ENCODE measurements around the gene CDK5R2. TPM values are rescaled to one million over a fixed set of nuclear protein-coding genes. Genes with fewer than 3 reads are reported as not detected.
A peak's percentile ranks its signal among the peaks of the same experiment; 100 is the strongest.
"Not testable (repeated sequence)": the region's sequence is repeated elsewhere in the genome, so short reads cannot be mapped to it uniquely, and the experiment has no call there.

Gene CDK5R2
- total RNA-seq (2014; rRNA removed; shearing (Covaris generic)), result 0.12 and 0.20 TPM in 2 replicates

DNA sequence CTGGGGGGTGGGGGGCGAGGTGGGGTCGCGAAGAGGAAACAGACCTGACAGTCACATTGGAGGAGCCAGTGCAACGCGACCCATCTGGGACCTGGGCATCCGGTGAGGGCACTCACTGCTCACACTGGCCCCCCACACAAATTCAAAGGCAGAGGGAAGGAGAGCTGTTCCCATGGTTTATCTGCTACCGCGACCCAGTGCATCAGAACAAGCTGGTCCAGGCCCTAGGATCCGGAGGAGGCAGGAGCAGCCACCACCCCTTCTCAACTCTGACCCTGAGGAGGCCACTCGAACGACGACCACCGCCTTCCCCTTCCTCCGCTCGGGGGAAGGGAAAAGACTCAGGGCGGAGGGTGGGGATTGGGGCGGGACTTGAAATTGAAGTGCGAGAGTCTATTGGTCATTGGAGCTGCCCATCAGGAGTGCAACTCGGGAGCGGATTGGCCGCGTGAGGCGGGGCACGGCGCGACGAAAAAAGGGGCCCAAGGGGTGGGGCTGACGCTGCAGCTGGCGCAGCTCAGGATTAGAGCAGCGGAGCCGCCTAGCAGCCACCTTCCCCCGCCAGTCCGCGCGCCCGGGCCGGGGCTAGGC is at the start of gene CDK5R2:
Gene CDK5R2 (plus strand): TSS at position 526 of the 591 bp plus-strand sequence. CDS start 155 bp downstream, outside the sequence.
- DNase-seq (ENCODE audit: low read depth), result peak; percentile 88

DNA sequence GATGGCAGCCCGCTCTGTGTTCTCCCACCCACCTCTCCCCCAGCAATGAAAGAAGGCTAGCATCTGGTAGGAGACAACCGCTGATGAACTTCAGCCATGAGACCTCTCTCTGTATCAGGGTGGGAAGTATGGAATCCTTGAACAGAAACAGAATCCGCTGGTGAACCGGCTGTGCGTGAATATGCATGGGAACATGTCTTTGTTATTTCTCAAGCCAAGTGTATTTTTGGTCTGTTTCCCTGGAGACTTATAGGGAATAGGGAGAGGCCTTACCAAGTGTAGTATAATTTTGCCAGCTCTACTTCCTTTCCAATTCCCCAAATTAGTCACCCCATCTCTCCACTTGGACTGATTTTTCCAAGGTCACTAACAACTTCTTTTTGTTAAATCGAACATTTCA is 48.7 kb upstream of the CDK5R2 start:
- no peak for DNase-seq (ENCODE audit: low read depth)

DNA sequence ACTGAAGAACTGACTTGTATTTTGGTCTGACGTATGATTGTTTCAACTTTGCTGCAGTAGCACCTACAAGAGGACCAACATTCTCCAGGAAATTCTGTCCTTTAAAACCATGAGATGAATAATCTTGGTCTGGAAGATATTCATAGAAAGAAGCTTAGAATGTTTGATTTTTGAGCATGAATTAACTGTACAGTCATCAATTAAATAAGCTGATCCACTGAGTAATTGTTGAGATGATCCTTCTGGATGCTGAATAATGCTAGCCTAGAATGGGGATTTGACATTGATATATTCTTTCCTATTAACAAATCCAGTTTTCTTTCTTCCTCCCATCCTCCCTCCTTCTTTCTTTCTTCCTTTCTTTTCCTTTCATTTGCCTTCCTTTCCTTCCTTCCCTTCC is 39.0 kb upstream of the CDK5R2 start:
- no peak for DNase-seq (ENCODE audit: low read depth)

DNA sequence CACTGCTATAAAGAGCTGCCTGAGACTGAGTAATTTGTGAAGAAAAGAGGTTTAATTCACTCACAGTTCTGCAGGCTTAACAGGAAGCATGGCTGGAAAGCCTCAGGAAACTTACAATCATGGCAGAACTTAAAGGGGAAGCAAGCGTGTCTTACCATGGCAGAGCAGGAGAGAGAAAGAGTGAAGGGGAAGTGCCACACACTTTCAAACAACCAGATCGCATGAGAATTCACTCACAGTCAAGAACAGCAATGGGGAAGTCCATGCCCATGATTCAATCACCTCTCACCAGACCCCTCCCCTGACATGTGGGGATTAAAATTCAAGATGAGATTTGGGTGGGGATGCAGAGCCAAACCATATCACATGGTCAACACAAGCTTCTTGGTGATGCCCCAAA is 34.7 kb upstream of the CDK5R2 start:
- DNase-seq (ENCODE audit: low read depth), result no peak

DNA sequence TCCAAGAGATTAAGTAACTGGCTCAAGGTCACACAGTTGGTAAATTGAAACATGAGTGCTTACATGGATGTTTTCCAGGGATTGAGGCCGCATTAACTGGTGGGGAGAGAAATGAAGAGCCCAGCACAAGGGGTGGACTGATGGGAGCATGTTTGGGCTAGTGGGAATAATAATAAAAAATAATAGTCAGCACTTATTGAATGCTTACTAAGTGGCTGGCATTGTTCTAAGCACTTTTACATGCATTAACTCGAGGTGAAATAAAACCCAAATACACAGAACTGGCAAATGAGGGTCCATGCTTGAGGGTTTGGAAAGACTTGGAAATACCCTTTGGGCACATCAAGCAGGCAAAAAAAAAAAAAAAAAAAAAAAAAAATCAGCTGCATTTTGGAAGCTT is 34.0 kb upstream of the CDK5R2 start:
- no peak for DNase-seq (ENCODE audit: low read depth)

DNA sequence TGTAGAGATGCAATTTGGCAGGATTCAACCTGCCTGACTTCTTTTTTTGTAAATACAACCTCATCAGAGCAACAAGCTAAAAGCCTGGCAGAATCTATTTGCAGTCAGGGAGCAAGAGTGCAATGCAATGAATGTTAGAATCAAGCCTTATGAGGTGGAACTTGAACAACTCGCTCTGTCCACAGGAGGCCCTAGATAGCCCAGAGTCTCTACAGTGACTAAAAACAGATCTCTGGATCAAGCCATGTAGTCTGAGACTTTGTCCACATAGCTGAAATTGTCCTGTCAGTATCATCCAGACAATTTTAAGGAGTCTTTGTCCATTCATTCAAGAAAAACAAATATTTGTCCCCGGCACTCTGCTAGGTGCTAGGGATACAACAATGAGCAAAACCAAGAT is 32.0 kb upstream of the CDK5R2 start:
- DNase-seq (ENCODE audit: low read depth), result no peak

DNA sequence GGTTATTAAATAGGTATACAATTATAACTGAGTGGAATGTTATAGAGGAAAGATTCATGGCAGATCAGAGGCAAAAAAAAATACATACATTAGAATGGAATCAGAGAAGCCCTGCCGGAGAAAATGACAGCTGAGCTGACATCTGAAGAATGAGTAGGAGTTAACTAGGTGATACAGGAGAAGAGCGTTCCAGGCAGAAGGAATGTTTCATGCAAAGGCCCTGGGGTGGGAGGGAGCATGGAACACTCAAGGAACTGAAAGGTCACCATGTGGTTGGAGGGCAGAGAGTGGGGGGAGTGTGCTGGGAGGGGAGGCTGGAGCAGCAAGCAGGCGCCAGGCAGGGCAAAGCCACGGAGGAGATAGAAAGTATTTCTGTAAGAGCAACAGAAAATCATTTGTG is 31.6 kb upstream of the CDK5R2 start:
- DNase-seq (ENCODE audit: low read depth), result no peak

DNA sequence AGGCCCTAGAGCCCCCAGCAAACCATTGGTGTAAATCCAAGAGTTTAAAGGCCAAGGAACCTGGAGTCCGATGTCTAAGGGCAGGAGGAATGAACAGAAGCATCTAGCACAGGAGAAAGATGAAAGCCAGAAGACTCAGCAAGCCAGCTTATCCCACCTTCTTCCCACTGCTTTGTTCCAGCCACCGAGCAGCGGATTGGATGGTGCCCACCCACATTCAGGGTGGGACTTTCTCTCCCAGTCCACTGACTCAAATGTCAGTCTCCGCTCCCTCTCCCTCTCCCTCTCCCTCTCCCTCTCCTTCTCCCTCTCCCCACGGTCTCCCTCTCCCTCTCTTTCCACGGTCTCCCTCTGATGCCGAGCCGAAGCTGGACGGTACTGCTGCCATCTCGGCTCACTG is 29.0 kb upstream of the CDK5R2 start:
- DNase-seq (ENCODE audit: low read depth), result not testable (repeated sequence)

DNA sequence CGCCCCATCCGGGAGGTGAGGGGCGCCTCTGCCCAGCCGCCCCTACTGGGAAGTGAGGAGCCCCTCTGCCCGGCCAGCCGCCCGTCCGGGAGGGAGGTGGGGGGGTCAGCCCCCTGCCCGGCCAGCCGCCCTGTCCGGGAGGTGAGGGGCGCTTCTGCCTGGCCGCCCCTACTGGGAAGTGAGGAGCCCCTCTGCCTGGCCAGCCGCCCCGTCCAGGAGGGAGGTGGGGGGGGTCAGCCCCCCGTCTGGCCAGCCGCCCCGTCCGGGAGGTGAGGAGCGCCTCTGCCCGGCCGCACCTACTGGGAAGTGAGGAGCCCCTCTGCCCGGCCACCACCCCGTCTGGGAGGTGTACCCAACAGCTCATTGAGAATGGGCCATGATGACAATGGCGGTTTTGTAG is 27.7 kb upstream of the CDK5R2 start:
- not testable (repeated sequence) for DNase-seq (ENCODE audit: low read depth)

DNA sequence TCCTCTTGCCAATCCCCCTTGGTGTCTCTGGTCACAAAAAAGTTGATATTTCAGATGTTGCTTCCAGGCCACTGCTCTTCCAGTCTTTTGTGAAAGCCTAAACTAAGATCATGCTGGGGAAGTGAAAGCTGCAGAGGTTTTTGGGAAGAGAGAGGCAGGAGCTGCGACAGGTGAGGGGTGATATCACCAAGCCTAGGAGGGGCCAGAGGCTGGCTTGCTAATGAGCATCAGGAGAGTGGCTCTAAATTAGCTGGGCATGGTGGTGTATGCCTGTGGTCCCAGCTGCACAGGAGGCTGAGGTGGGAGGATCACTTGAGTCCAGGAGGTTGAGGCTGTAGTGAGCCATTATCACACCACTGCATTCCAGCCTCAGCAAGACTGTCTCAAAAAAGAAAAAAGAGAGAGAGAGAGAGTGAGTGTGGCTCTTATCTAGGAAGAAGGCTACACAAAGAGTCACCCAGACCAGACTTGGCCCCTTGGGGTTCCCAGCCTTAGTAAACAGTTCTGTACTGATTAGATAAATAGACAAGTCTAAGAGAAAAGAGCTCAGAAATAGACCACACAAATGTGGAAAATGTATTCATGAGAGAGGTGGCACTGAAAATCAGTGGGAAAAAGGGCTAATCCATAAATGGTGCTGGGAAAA is 14.6 kb upstream of the CDK5R2 start:
- DNase-seq (ENCODE audit: low read depth), result no peak

DNA sequence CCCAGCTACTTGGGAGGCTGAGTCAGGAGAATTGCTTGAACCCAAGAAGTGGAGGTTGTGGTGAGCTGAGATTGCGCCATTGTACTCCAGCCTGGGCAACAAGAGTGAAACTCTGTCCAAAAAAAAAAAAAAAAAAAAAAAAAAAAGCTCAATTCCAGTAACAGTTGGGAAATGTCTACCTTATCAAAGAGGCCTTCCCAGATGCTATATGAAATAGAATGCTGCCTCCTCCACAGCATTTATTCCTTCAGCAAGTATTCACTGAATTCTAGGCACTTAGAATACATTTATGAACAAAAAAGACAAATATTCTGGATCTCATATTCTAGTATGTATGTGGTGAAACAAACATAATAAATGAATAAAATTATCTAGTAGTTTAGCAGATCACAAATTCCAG is 12.8 kb upstream of the CDK5R2 start:
- no peak for DNase-seq (ENCODE audit: low read depth)

DNA sequence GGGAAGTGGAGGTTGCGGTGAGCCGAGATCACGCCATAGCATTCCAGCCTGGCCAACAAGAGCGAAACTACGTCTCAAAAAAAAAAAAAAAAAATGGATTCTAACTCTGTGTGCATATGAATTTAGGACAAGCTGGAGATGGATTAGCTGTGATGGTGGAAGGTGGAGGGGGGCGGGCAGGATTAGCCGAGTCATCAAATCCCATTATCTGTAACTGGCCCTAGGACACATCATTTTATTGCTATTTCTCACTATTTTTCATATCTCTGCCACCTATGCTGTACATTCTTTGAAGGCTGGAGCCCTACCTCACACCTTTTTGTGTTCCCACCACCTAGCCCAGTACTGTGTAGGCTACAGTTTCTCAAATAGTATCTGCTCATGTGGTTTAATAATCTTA is 7.3 kb upstream of the CDK5R2 start:
- no peak for DNase-seq (ENCODE audit: low read depth)

DNA sequence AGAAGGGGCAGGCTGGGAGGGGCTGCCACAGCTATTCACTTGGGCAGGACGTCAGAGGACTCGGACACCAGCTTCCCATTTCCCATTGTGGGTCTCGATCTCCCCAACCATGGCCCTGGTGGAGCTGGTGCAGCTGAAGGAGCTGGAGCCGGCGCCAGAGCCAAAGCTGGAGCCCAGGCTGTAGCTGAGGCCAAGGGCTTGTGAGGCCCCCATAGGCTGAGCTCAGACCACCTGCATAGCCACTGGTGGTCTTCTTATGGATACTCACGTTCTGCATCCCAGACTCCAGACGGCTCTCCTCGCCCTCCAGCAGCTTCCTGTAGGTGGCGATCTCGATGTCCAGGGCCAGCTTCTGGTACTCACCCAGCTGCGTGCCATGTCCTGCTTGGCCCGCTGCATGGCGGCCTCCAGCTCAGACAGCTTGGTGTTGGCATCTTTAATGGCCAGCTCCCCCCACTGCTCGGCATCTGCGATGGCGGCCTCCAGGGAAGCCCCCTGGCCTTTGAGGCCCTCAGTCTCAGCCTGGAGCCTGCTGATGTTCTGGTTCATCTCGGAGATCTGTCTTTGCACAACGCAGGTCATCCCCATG is 6.0 kb upstream of the CDK5R2 start:
- no peak for DNase-seq (ENCODE audit: low read depth)

DNA sequence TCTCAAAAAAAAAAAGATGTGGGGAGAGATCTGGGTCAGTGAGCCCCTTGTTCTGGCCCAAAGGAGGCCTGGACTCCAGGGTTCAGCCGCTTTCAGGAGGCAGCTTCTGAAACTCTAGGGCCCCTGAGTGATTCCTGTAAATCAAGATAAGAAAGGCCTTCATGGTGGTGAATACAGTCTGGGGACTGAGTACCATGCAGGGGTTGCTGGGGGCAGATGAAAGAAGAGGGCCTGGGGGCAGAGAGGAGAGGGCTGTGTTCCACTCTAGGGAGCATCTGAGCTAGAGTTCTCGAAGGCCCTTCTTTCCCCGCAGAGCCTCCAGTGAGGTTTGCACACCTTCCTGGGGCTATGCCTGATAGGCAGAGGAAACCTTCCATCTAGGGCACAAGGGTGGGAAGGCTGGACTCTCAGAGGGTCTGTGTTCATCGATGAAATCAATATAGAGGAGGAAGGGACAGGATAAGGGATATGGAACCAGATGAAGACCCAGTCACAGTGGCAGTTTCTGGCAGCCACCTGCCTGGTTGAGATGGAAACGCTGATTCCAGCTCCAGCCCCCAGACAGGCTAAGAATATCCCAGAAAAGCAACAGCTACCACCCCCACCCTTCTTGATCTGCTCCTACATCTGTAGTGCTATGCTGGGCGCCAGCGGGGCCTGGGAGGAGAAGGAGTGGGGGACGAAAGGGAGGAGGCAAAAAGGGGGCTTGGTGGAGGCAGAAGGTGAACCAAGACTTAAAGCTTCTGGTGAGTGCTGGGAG is 4.7 kb upstream of the CDK5R2 start:
- DNase-seq (ENCODE audit: low read depth), result no peak

DNA sequence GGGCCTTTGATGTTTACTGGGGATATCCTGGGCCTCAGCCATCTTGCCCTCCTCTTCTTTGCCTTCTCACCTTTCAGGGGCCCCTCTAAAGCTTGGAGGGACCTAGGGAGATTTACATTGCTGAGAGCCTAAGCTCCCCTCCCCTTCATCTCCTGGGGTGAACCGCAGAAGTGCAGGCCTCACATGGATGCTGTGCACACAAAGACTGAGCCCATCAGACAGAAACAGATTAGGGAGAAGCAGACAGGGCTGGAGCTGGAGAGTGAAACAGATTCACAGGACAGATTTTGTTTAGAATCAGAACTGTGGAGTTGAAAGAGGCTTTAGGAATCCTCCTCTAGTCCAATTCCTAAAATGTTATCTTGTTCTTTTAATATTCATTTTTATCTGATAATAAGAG is 3.4 kb upstream of the CDK5R2 start:
- no peak for DNase-seq (ENCODE audit: low read depth)

DNA sequence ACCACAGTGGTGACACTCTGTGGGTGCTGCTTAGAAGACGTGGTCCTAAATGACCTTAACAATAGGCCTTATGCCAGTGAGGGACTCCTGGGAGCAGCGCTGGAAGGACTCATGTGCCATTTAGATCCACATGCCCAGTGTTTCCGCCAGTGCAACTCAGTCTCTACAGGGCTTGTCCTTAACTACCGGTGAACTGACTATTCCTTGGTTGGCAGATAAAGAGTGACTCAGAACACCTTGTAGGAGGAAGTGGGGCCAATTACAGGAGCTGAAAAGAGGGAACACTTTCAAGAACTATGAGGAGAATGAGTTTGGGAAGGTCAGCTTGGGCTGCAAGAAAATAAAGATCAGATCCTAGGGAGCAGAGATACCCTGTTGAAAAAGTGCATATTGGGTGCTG is 1.8 kb upstream of the CDK5R2 start:
- DNase-seq (ENCODE audit: low read depth), result no peak

DNA sequence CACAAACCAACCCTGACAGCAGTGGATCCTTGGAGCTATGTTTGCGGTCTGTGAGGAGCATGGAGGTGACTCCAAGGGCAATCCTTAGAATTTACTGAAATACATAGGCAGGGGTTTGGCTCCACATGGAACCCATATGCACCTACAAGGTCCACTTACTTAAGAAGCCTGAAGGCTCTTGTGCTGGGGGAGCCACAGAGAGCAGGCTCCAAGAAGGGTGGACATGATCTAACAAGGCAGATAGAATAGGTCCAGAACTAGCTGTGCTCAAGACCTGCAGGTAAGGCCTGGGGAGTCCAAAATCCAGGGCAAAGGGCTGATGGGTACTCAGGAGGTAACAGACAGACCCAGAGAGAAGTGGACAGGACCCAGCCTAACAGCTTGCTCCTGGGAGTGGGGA is 1.2 kb upstream of the CDK5R2 start:
- no peak for DNase-seq (ENCODE audit: low read depth)

DNA sequence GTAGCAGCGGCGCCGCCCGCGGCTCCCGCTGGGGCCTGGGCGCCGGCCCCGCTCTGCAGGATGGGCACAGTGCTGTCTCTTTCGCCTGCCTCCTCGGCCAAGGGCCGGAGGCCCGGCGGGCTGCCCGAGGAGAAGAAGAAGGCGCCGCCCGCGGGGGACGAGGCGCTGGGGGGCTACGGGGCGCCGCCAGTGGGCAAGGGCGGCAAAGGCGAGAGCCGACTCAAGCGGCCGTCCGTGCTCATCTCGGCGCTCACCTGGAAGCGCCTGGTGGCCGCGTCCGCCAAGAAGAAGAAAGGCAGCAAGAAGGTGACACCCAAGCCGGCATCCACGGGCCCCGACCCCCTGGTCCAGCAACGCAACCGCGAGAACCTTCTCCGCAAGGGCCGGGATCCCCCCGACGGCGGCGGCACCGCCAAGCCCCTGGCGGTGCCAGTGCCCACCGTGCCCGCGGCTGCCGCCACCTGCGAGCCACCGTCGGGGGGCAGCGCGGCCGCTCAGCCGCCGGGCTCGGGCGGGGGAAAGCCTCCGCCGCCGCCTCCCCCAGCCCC is 369 bp downstream of the CDK5R2 start:
- no peak for DNase-seq (ENCODE audit: low read depth)

DNA sequence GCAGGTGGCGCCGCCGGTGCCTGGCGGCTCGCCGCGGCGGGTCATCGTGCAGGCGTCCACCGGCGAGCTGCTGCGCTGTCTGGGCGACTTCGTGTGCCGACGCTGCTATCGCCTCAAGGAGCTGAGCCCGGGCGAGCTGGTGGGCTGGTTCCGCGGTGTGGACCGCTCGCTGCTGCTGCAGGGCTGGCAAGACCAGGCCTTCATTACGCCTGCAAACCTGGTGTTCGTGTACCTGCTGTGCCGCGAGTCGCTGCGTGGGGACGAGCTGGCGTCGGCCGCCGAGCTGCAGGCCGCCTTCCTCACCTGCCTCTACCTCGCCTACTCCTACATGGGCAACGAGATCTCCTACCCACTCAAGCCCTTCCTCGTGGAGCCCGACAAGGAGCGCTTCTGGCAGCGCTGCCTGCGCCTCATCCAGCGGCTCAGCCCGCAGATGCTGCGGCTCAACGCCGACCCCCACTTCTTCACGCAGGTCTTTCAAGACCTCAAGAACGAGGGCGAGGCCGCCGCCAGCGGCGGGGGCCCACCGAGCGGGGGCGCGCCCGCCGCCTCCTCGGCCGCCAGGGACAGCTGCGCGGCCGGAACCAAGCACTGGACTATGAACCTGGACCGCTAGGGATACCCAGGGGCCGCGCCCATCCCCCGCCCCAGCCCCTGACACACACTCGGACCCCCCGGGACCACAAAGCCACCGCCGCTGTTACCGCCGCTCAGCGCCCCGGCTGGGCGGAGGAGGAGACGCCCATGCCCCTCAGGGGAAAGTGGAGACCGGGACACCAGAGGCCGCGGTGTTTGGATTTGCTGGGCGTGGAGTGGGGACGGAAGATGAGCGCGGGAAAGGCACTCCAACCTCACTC is 1.1 kb downstream of the CDK5R2 start:
- no peak for DNase-seq (ENCODE audit: low read depth)

DNA sequence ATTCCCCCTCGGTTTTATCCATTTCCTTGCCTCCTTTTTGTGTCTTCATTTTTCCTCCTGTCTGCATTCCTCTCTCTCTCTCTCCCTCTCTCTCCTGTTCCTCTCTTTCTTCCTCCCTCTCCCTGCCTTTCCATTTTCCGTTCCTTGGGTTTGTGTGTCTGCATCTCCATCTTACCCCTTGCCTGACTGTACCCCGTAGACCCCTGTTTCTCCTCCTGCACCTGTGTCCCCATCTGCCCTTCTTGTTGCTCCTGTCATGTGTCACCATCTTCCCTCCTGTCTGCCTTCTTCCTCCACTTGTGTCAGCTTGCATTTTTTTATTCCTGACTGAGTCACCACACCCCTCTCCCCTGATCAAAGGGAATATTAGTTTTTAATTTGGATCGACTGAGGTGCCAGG is 1.8 kb downstream of the CDK5R2 start:
- no peak for DNase-seq (ENCODE audit: low read depth)

All from RPMI7951 (cell line).